GOT3 (cell line): ENCODE measurements around the gene UGT1A10.
A peak's percentile ranks its signal among the peaks of the same experiment; 100 is the strongest.
"Not testable (repeated sequence)": the region's sequence is repeated elsewhere in the genome, so short reads cannot be mapped to it uniquely, and the experiment has no call there.

Experiments used
- DNase-seq: peaks from one replicate; lab custom pipeline; 2025; ENCODE audit warnings: mixed read lengths; lab: John Stamatoyannopoulos, UW

The UGT1A10 gene

DNA sequence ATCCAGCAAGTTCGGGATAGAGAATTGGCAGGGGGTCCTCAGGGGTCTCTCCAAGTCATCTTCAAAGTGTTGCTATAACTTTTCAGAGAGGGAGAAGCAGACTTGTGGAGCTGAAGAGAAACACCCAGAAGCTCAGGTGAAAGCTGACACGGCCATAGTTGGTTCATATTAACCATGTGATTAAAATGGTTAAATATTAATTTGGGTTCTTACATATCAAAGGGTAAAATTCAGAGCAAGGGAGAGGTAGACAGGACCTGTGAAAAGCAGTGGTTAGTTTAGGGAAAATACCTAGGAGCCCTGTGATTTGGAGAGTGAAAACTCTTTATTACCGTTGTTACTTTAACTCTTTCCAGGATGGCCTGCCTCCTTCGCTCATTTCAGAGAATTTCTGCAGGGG lies 56.4 kb downstream of the UGT1A10 start, which contains the start of gene UGT1A6:
Gene UGT1A6, plus strand, starts transcription at position 243 of the 400 bp plus-strand sequence. Its CDS starts 115 bp downstream, at position 358.
- no peak for DNase-seq

DNA sequence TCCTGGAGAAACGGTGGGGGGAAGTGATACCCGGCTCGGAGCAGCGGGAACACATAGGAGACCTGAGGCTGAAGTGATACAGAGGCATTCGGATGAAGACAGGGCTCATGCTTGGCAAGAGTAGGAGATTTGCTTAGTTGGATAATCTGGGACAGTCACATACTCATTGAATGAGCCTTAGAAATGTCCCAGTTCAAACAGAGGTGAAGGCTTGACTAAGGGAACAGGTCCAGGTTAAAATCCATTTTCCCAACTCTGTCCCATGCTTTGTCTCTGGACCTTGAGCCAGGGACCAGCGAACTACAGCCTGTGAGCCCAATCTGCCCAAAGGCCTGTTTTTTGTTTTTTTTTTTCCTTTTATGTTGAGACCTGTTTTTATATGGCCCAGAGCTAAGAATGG lies 57.7 kb downstream of the UGT1A10 start:
- DNase-seq: no peak

GRCh38 chr2:233698740-233699139 lies 62.5 kb downstream of the UGT1A10 start:
- no peak for DNase-seq

DNA sequence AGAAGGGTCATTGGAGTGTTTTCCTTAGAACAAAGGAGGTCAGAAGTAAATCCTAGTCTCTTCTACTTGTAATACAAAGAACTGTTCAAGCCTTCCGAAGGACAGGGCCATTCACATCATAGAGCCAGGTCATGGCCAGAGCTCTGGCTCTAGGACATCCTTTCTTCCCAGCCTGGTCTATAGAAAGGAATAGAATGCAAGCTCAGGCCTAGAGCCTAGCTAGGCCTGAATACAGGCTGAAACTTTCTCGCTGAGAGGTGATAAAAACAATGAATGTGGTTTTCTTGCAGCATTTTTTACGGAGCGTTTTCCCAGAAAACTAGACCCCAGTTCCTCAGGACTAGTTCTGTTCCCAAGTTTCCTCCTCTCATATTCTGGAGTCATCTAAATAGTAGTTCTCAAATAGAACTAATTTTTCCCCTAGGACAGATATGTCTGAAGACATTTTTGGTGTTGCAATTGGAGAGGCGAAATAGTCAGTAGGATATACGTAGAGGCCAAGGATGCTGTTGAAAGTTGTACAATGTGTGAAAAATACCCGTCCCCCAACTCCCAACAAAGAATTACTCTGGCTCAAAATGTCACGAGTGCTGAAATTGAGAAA lies 63.3 kb downstream of the UGT1A10 start:
- no peak for DNase-seq

DNA sequence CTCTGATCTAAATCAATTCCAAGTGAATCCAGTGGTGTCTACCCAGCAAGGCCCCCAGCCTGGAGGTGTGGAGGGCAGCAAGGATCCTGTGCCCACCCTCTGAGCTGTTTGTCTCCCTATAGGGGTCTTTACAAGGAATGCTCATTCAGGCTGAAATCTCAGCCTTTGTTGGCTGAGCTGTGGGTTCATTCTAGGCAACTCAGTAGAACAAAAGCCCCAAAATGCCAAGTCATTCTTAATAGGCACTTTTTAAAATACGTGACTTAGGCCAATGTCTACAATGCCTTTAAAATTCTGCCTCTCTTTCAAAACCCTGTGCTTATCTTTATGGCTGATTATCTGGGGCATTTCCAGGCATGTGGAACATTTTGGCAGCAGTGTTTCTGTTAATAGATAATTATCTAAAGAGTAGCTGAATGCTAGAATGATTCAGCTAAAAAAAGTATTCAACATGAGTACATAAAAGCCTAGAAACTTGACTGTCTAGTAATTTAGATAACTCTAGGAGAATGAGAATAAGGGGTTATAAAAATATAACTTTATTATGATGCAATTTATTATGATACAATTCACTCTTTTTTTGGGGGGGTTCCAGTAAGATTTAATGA lies 63.9 kb downstream of the UGT1A10 start:
- DNase-seq: no peak

DNA sequence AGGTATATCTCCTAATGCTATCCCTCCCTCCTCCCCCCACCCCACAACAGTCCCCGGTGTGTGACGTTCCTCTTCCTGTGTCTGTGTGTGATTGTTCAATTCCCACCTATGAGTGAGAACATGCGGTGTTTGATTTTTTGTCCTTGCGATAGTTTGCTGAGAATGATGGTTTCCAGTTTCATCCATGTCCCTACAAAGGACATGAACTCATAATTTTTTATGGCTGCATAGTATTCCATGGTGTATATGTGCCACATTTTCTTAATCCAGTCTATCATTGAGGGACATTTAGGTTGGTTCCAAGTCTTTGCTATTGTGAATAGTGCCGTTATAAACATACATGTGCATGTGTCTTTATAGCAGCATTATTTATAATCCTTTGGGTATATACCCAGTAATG lies 64.6 kb downstream of the UGT1A10 start:
- not testable (repeated sequence) for DNase-seq

DNA sequence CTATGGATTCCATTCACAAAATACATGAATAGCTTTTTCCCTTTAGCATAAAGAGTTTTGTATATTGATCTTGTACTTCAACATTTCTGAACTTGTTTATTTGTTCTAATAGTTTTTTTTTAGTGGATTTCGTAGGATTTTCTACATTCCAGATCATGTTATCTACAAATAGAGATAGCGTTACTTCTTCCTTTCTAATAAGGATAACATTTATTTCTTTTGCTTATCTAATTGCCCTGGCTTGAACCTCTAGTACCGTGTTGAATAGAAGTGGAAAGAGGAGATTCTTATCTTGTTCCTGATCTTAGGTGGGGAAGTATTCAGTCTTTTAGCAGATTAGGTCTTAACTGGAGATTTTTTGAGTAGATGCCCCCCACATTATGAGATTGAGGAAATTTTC lies 66.0 kb downstream of the UGT1A10 start:
- DNase-seq: no peak

DNA sequence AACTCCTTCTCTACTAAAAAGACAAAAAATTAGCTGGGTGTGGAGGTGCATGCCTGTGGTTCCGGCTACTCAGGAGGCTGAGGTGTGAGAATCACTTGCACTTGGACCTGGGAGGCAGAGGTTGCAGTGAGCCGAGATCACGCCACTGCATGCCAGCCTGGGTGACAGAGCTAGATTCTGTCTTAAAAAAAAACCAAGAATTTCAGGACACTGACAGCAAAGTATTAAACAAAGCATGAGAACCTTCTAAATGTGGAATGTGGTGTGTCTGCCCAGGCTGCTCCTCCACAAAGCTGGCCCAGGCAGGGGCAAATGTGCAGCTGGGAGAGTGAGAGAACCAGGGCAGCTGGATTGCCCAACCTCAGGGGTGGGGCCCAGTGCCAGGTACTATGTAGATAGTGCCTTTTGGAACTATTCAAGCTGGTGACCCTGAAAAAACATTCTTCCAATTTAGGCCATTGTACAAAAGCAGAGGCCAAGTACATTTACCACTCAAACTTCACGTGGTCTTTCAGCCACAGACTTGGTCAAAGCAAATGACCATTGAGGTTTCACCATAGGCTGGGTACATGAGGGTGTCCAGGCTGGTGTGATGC lies 69.8 kb downstream of the UGT1A10 start:
- DNase-seq: no peak

DNA sequence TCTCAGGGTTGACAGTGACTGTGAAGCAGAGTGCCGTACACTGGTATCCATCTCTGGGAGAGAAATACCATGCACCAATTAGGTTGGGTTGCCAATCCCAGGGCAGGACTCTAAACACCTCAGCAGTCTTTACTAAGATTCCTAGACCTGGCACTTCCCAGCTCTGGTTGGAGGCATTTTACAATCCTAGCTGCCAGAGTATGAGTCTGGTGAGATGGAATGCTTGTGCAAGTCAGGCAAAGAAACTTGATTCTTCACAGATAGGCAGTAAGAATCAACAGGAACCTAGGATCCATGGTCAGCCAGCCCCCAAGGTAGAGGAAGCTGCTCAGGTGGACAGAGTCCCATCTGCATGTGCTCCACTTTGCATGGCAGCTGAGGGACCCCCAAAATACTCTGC lies 70.5 kb downstream of the UGT1A10 start:
- no peak for DNase-seq

DNA sequence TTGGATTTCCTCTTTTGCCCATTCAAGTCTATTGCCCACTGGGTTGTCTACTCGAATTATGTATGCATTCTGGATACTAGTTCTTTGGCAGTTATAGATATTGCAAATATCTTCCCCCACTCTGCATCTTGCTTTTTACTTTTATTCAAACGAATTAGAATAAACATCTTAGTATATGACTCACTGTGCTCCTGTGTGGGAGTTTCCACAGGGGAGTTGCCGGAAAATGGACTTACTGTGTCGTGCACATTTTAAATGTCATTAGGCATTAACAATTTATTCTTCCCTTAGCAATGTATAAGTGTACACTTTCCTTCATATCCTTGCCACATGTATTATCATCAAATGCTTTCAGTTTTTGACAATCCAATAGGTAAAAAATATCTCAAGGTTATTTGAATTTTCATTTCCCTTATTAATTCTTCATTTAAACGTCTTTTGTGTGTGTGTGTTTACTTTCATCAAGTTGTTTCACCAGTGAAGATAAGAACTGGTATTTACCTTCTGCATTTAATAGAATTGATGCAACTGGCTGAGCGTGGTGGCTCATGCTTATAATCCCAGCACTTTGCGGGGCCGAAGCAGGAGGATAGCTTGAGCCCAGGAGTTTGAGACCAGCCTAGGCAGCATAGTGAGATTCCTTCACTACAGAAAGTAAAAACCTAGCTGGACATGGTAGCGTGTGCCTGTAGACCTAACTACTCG lies 71.8 kb downstream of the UGT1A10 start:
- no peak for DNase-seq

DNA sequence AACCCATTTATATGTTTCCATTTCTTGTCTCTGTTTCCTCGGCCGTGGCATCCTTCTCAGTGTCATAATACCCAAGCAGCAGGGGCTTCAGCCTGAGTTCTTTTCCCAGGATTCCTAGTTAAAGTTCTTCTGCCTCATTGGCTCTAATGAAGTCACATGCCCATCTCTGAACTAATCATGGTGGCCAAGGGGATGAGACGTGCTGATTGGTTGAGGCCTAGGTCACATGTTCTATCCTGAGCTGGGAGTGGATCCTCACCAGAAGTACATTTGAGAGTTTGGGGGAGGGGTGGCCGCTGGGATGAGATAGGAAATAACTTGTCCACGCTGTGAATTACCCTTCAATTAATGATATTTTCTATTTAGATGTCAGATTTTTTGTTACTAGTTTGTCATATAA lies 72.7 kb downstream of the UGT1A10 start:
- no peak for DNase-seq

DNA sequence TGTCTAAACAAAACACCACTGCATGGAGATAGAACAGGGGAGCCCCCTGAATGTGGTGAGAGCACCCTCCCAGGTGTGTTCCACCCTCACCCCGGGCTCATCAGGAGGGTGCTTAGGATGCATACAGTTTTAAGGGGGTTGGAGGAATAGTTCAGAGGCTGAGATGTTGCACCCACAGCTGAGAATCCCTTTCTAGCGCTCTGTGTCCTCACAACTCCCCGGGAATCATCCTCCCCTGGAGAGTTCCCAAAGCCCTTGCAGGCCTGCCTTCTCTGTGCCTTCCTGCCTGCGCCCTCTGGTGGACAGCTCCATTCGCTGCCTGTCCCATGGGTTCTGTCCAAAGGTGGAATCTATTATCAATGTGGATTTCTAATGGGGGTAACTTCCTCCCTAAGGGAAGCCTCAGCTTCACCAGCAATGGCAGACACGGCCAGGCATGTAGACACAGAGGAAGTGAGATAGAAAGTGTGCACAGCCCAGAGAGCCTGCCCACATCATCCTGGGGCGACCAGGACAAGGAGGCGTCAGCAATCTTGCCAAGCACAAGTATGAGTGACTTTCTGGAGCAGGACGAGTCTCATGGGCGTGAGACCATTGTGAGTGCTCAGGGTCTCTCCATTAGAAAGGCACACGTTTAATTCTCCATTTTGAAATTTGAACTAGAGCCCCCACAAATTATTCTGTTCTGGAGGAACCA lies 75.2 kb downstream of the UGT1A10 start:
- DNase-seq: peak; percentile 39

GRCh38 chr2:233712611-233713261 lies 76.5 kb downstream of the UGT1A10 start, which contains the start of gene UGT1A5:
Gene UGT1A5 (plus strand): TSS chr2:233712907. CDS start chr2:233712992, 85 bp downstream.
- no peak for DNase-seq

GRCh38 chr2:233713262-233713615 lies 77.0 kb downstream of the UGT1A10 start:
- no peak for DNase-seq

GRCh38 chr2:233714121-233714520 lies 77.9 kb downstream of the UGT1A10 start:
- DNase-seq: no peak

GRCh38 chr2:233718552-233718951 lies 82.3 kb downstream of the UGT1A10 start, which contains the start of gene UGT1A4:
Gene UGT1A4 (plus strand): TSS chr2:233718736. CDS start chr2:233718821, 85 bp downstream.
- no peak for DNase-seq

GRCh38 chr2:233728723-233729301 lies 92.6 kb downstream of the UGT1A10 start, which contains the start of gene UGT1A3:
Gene UGT1A3 (plus strand): TSS chr2:233729042. CDS start chr2:233729127, 85 bp downstream.
- DNase-seq: no peak

DNA sequence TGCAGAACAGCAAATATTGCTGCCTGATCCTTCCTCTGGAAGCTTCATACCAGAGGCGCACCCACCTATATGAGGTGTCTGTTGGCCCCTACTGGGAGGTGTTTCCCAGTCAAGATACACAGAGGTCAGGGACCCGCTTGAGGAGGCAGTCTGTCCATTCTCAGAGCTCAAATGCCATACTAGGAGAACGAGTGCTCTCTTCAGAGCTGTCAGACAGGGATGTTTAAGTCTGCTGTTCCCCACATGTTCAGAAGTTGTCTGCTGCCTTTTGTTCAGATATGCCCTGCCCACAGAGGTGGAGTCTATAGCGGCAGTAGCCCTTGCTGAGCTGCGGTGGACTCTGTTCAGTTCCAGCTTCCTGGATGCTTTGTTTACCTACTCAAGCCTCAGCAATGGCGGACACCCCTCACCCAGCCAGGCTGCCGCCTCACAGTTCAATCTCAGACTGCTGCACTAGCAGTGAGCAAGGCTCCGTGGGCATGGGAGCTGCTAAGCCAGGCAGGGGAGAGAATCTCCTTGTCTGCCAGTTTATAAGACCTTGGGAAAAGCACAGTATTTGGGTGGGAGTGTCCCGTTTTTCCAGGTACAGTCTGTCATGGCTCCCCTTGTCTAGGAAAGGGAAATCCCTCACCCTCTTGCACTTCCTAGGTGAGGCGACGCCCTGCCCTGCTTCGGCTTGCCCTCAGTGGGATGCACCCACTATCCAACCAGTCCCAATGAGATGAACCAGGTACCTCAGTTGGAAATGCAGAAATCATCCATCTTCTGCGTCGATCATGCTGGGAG lies 100.8 kb downstream of the UGT1A10 start:
- DNase-seq: not testable (repeated sequence)

DNA sequence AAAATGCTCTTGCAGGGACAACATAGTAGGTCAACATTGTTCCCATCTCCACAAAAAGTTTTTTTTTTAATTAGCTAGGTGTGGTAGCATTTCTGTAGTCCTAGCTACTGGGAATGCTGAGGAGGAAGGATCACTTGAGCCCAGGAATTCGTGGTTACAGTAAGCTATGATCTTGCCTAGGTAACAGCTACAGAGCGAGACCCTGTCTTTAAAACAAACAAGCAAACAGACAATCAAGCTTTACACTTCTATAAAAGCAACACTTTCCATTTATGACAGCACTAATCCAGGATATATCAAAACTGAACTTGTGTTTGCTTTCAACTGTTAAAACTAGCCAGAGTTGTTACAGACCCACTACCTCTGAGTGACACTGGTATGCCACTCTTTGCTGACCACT lies 104.6 kb downstream of the UGT1A10 start:
- no peak for DNase-seq
